Cardiac fibroblast (primary cell): ENCODE results near the gene FBXO31.
"Not testable (repeated sequence)": the region's sequence is repeated elsewhere in the genome, so short reads cannot be mapped to it uniquely, and the experiment has no call there.

ENCODE experiments used
- DNase-seq, 2 donors: peaks; one replicate each; pipeline versions ENCODE4 v3.0.0 to v3.0.0-alpha.2; 2010; ENCODE audit warnings: low read depth in 2 of 2
- H3K4me3 ChIP-seq, 2 donors: replicated peaks in 1 of 2; 1 replicate in 1 of 2; 2 replicates in 1 of 2; pipeline ENCODE4 v1.5.1; 2011; ENCODE audit warnings: low read depth in 2 of 2, low read length in 2 of 2, mild to moderate bottlenecking in 2 of 2, moderate library complexity in 1 of 2
- TF ChIP-seq, protein P1 (sequence below): IDR thresholded peaks from one replicate; pipeline ENCODE4 v1.5.1; 2011; ENCODE audit warnings: low read depth, mild to moderate bottlenecking, low read length, inconsistent platforms

The FBXO31 gene

DNA sequence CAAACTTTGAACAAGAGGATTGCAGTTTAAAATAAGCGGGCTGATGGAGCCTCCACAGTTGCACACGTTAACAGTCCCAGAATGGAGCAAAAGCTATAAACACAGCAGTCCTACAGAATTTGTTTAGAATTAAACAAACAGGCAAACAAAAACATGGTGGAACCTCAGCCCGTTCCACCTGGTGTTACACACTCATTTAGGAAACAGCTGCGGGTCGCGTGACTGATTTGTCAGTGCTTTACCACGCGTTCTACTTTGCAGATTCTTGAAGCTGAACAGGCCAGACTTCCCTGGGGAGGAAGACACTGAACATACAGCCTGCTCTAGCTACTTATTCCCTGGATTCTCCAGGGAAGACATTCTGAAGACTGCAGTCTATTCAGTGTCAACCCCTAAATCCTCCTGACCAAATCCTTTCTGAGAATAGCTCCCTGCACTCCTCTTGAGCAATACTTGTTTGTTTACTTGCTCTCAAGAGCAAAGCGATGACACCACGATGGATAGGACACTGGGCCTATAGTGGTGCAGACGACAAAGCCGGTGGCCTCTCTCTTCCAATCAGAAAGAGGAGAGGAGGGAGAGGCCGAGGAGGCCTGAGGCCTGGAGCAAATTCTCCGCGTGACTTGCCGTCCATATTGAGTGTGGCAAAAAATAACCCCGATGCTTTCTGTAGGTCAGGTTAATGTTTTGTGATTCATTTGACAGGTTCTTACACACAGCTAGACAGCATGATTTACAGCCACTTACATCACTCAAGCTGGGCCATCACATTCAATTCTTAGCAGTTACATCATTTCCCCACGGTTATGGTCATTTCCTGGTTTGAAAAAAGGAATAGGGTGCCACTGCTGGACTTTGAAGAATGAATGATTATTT, 4.6 kb upstream of the FBXO31 start:
- TF ChIP-seq, protein P1, sequence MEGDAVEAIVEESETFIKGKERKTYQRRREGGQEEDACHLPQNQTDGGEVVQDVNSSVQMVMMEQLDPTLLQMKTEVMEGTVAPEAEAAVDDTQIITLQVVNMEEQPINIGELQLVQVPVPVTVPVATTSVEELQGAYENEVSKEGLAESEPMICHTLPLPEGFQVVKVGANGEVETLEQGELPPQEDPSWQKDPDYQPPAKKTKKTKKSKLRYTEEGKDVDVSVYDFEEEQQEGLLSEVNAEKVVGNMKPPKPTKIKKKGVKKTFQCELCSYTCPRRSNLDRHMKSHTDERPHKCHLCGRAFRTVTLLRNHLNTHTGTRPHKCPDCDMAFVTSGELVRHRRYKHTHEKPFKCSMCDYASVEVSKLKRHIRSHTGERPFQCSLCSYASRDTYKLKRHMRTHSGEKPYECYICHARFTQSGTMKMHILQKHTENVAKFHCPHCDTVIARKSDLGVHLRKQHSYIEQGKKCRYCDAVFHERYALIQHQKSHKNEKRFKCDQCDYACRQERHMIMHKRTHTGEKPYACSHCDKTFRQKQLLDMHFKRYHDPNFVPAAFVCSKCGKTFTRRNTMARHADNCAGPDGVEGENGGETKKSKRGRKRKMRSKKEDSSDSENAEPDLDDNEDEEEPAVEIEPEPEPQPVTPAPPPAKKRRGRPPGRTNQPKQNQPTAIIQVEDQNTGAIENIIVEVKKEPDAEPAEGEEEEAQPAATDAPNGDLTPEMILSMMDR, result no peak
- DNase-seq, result peak; percentile 99 to 100
- H3K4me3 ChIP-seq, result peak overlapping the region in 1 of 2 donors; percentile 2

DNA sequence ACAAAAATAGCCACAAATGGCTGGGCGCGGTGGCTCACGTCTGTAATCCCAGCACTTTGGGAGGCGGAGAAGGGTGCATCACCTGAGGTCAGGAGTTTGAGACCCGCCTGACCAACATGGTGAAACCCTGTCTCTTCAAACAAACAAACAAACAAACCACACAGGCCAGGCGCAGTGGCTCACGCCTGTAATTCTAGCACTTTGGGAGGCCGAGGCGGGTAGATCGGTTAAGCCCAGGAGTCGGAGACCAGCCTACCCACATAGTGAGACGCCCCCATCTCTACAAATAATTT, 1.2 kb upstream of the FBXO31 start:
- DNase-seq, result not testable (repeated sequence)
- peak overlapping the region; percentile 60 to 77 for H3K4me3 ChIP-seq

DNA sequence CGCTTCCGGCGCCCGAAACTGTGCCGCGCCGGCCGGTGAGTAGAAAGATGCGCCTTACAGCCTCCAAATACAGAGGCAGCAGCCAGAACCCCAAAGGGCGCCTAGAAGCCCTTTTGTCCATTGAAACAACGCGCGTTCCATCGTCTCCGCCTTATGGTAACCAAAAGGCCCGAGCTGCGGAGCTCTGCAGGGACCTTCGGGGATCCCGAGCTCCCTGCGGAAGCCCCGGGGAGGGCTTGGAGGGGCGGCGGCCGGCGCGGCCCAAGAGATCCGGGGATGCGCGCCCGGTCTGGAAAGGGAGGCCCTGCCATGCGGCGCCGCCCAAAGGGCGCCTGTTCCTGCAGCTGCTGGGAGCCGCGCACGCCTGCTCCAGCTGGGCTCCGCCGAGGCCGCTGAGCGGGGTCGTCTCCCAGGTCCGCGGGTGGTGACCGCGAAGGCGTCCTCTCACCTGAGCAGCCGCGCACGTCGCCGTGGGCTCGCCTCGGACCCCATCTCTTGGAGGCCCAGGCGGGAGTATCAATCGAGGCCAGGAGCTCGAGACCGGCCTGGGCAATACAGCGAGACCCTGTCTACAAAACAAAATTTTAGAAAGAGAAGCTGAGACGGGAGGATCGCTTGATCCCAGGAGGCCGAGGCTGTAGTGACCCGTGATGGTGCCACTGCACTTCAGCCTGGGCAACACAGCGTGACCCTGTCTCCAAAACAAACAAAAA, 742 bp upstream of the FBXO31 start:
- peak overlapping the region; percentile 60 to 77 for H3K4me3 ChIP-seq
- TF ChIP-seq, protein P1, result no peak
- no peak for DNase-seq

DNA sequence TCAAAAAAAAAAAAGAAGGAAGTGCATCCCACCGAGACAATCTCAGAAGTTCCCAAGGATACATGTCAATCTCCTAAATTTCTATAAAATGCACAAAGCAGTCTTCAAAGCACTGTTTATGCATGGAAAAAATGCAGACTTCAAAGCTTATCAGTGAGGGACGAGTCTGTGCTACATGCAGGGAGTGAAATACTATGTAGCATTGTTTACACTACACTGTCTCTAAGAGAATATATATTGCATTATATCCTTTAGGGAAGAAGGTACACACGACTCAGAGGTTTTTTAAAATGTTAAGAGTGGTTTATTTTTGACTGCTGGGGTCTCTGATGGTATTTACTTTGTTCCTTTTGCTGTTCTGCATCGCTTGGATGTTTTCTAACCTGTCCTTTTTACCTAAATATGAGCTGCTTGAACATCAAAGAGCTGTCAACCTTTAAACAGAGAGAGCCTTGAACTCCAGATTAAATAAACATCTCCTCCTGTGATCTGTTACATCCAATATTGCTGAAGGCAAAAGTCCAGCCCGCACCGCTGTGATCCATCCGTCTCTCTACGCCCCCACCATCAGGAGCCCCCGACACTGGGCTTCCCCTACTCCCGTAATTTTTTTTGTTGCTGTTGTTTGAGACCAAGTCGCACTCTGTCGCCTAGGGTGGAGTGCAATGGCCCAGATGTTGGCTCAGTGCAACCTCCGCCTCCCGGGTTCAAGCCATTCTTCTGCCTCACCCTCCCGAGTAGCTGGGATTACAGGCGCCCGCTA, 1.4 kb downstream of the FBXO31 start:
- peak overlapping the region; percentile 75 to 77 for H3K4me3 ChIP-seq
- DNase-seq, result no peak
- TF ChIP-seq, protein P1, result no peak

DNA sequence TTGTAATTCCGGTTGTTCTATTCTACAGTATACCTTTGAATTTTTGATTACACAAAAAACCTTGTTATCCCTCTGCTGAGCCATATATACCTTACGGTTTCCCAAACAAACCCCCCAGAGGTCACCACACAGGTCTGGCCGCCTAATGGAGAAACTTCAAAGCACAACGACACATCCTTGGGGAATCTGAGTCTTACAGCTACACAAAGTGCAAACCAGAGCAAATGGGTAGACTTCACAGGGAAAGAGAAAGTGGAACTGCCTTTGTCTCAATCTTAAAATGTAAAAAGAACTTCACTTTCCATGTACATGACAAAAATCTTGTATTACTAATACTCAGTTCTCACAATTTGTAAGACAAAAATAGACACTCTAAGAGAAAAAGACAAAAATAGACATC, 2.7 kb downstream of the FBXO31 start:
- DNase-seq, result peak; percentile 47 to 53
- peak overlapping the region; percentile 30 to 77 for H3K4me3 ChIP-seq
- TF ChIP-seq, protein P1, result peak; percentile 8

DNA sequence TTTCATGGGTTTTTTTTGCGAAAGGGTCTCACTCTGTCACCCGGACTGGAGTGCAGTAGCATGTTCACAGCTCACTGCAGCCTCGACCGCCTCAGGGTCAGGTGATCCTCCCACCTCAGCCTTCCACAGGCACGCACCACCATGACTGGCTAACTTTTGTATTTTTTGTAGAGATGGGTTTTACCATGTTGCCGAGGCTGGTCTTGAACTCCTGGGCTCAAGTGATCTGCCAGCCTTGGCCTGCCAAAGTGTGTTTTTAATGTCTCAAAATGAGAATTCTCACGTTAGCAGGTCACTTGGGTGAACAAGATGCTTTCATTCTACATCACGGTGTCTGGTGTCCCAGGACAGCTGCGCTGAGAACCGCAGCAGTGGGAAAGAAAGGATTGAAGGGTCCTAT, 3.2 kb downstream of the FBXO31 start:
- DNase-seq, result no peak
- TF ChIP-seq, protein P1, result no peak
- H3K4me3 ChIP-seq, result no peak overlapping the region

DNA sequence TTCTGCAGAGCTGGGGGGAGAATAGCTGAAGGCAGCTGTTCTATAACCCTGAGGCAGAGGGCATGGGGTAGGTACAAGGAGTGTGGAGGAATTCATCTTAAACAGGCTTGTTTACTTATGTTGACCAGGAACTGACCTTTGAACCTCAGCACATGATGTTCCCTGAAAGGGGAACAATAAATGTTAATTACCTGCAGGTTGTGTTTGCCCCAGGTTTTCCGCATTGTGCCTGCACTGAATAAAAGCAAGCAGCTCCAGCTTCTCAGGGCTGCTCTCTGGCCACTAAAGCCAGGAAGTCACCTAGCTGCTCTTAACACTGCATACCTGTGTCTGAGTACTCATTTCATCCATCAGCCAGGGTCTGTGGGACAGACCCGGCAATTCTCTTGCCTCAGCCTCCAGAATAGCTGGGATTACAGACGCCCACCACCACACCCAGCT, 4.2 kb downstream of the FBXO31 start:
- not testable (repeated sequence) for DNase-seq, H3K4me3 ChIP-seq
